ENCODE data around the gene XAGE1B. TPM values are rescaled to one million over a fixed set of nuclear protein-coding genes. Genes with fewer than 3 reads are reported as not detected.

The XAGE1B gene, protein sequence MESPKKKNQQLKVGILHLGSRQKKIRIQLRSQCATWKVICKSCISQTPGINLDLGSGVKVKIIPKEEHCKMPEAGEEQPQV
- polyA plus RNA-seq: not detected in 2 replicates

DNA sequence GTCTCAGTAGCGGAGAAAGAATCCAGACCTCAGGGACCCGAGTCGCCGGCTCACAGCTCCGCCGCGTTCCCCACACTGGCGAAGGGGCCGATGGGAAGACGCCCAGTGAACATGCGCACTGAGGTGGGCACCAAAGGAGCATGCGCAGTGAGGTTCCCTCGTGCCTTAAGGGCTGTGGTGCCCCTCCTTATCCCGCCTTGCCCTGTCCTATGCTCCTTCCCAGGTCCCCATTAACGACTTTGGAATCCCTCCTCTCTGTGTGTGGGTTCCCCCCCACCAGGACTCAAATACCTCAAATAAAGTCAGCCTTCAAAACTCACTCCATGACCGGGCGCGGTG is at the start of gene XAGE1B:
TSS of gene XAGE1B (minus strand) at position 77 of the 339 bp plus-strand sequence. CDS start 1,536 bp downstream, outside the sequence.

GRCh38 chrX:52495545-52496418 is 21.1 kb downstream of the XAGE1B start, which contains the start of gene XAGE1A:
Gene XAGE1A, plus strand, starts transcription at chrX:52495808. Its CDS starts 1,554 bp downstream, at chrX:52497362.

Other genes starting within 250 kb of the XAGE1B start
- not detected in 2 replicates for gene XAGE2, start 148.0 kb downstream of the XAGE1B start, polyA plus RNA-seq
- gene XAGE1A, start 21.3 kb downstream of the XAGE1B start, polyA plus RNA-seq: not detected in 2 replicates
- gene SSX7, start 137.8 kb upstream of the XAGE1B start, polyA plus RNA-seq: not detected in 2 replicates
- gene SSX2, start 190.1 kb upstream of the XAGE1B start, polyA plus RNA-seq: not detected in 2 replicates
- gene SSX2B, start 234.2 kb upstream of the XAGE1B start, polyA plus RNA-seq: not detected in 2 replicates